ENCODE results near the gene CASP1.

DNA sequence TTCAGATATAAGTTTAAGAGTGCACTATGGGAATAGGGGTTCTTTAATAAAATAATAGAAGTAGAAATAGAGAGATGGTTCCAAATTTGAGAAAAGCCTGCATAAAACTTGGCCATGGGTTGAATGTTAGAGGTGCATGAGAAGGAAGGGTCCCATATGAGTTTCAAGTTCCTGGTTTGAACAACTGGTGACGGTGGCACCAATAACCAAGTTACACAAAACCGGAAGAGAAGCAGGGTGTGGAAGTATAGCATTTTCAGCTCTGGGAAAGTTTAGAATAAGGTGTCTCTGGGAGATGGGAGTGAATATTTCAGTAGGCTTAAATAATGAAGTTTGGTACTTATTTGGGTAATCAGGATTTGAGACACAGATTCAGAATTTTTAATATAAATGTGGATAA, 2.4 kb downstream of the CASP1 start:
- TF ChIP-seq, protein P1, sequence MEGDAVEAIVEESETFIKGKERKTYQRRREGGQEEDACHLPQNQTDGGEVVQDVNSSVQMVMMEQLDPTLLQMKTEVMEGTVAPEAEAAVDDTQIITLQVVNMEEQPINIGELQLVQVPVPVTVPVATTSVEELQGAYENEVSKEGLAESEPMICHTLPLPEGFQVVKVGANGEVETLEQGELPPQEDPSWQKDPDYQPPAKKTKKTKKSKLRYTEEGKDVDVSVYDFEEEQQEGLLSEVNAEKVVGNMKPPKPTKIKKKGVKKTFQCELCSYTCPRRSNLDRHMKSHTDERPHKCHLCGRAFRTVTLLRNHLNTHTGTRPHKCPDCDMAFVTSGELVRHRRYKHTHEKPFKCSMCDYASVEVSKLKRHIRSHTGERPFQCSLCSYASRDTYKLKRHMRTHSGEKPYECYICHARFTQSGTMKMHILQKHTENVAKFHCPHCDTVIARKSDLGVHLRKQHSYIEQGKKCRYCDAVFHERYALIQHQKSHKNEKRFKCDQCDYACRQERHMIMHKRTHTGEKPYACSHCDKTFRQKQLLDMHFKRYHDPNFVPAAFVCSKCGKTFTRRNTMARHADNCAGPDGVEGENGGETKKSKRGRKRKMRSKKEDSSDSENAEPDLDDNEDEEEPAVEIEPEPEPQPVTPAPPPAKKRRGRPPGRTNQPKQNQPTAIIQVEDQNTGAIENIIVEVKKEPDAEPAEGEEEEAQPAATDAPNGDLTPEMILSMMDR (IDR thresholded peaks at IDR 0.05 in 4 of 5, conservative IDR thresholded peaks at IDR 0.05 in 1 of 5), result no peak
- no peak for TF ChIP-seq POLR2A (IDR thresholded peaks at IDR 0.05)
